ENCODE measurements around the gene SPATA3.

The SPATA3 gene

GRCh38 chr2:231036131-231036530, 40.2 kb downstream of the SPATA3 start:
- Histone ChIP-seq H3K27ac (ENCODE audit: low read length) (no peak overlapping the region), H3K79me2 (ENCODE audit: low read length) (no peaks in the 10 kb centered on the region), H2AFZ (ENCODE audit: low read length) (no peak overlapping the region), H3K9ac (ENCODE audit: low read length) (no peak overlapping the region), H4K20me1 (ENCODE audit: insufficient read depth, low read length) (no peaks in the 10 kb centered on the region), H3K9me3 (replicated peaks; ENCODE audit: insufficient read depth, low read length) (no peaks in the 10 kb centered on the region), H3K4me3 (ENCODE audit: low read length) (no peak overlapping the region), H3K36me3 (replicated peaks; ENCODE audit: insufficient read depth, low read length) (no peaks in the 10 kb centered on the region), H3K4me2 (ENCODE audit: low read depth, low read length) (no peak overlapping the region), H3K27me3 (replicated peaks; ENCODE audit: insufficient read depth, low read length) (peaks cover 7% of the 10 kb centered on the region; the same call in 1 of the 2 replicates), H3F3A (ENCODE audit: insufficient read depth, low read length) (no peaks in the 10 kb centered on the region), H3K9me2 (replicated peaks; ENCODE audit: insufficient read depth, low read length) (no peaks in the 10 kb centered on the region), H3K4me1 (ENCODE audit: low read length) (no peaks in the 10 kb centered on the region)
- no peak for DNase-seq
- TF ChIP-seq, protein P1, sequence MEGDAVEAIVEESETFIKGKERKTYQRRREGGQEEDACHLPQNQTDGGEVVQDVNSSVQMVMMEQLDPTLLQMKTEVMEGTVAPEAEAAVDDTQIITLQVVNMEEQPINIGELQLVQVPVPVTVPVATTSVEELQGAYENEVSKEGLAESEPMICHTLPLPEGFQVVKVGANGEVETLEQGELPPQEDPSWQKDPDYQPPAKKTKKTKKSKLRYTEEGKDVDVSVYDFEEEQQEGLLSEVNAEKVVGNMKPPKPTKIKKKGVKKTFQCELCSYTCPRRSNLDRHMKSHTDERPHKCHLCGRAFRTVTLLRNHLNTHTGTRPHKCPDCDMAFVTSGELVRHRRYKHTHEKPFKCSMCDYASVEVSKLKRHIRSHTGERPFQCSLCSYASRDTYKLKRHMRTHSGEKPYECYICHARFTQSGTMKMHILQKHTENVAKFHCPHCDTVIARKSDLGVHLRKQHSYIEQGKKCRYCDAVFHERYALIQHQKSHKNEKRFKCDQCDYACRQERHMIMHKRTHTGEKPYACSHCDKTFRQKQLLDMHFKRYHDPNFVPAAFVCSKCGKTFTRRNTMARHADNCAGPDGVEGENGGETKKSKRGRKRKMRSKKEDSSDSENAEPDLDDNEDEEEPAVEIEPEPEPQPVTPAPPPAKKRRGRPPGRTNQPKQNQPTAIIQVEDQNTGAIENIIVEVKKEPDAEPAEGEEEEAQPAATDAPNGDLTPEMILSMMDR (IDR thresholded peaks at IDR 0.05; ENCODE audit: low read length) = no peak
- no peak for TF ChIP-seq EZH2 (optimal IDR thresholded peaks at IDR 0.05; ENCODE audit: low read depth, low read length)
- TF ChIP-seq EZH2phosphoT487 (IDR thresholded peaks at IDR 0.05; ENCODE audit: low read length) = no peak

GRCh38 chr2:231036578-231037106, 40.7 kb downstream of the SPATA3 start:
- H3K9ac ChIP-seq (ENCODE audit: low read length) = no peak overlapping the region
- no peak overlapping the region for H3K4me2 ChIP-seq (ENCODE audit: low read depth, low read length)
- H3K9me2 ChIP-seq (replicated peaks; ENCODE audit: insufficient read depth, low read length) = no peaks in the 10 kb centered on the region
- H3K4me1 ChIP-seq (ENCODE audit: low read length) = no peaks in the 10 kb centered on the region
- H3K79me2 ChIP-seq (ENCODE audit: low read length) = no peaks in the 10 kb centered on the region
- no peak overlapping the region for H3K4me3 ChIP-seq (ENCODE audit: low read length)
- peaks cover 7% of the 10 kb centered on the region; the same call in 1 of the 2 replicates for H3K27me3 ChIP-seq (replicated peaks; ENCODE audit: insufficient read depth, low read length)
- no peak overlapping the region for H3K27ac ChIP-seq (ENCODE audit: low read length)
- no peak for DNase-seq
- H4K20me1 ChIP-seq (ENCODE audit: insufficient read depth, low read length) = no peaks in the 10 kb centered on the region
- no peaks in the 10 kb centered on the region for H3F3A ChIP-seq (ENCODE audit: insufficient read depth, low read length)
- no peaks in the 10 kb centered on the region for H3K9me3 ChIP-seq (replicated peaks; ENCODE audit: insufficient read depth, low read length)
- TF ChIP-seq EZH2phosphoT487 (IDR thresholded peaks at IDR 0.05; ENCODE audit: low read length) (no peak), EZH2 (optimal IDR thresholded peaks at IDR 0.05; ENCODE audit: low read depth, low read length) (no peak)
- TF ChIP-seq, protein P1 (IDR thresholded peaks at IDR 0.05; ENCODE audit: low read length) = no peak
- no peaks in the 10 kb centered on the region for H3K36me3 ChIP-seq (replicated peaks; ENCODE audit: insufficient read depth, low read length)
- H2AFZ ChIP-seq (ENCODE audit: low read length) = no peak overlapping the region

DNA sequence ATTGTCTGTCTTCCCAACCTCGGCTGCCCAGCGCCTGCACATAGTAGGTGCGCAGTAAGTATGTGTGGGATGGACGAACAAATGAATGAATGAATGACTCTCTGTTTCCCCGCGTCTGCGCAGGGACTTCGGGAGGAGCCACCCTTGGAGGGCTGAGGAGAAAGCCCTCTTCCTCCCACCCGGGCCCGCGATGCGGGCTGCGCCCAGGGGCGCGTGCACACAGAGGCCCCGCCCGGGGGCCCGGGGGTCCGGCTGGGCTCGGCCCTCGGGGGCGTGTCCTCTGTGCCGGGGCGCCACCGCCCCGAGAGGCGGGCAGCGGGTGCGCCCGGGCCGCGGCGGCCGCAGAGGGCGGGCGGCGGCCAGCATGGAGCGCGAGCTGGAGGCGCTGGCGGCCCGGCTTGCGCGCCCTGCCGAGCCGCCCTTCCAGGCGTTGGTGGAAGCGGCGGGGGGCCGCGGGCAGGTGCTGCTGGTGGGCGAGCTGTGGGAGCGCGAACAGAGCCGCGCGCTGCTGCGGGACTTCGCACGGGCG, 41.3 kb downstream of the SPATA3 start, which contains the start of gene C2orf72:
Gene C2orf72 (plus strand): TSS at position 322 of the 529 bp plus-strand sequence. CDS start 43 bp downstream, at position 365.
- Histone ChIP-seq H3F3A (ENCODE audit: insufficient read depth, low read length) (no peaks in the 10 kb centered on the region), H3K4me2 (ENCODE audit: low read depth, low read length) (no peak within 1 kb of the TSS), H3K36me3 (replicated peaks; ENCODE audit: insufficient read depth, low read length) (no peaks in the 10 kb centered on the region), H3K9me3 (replicated peaks; ENCODE audit: insufficient read depth, low read length) (no peaks in the 10 kb centered on the region), H2AFZ (ENCODE audit: low read length) (no peak within 1 kb of the TSS), H3K27me3 (replicated peaks; ENCODE audit: insufficient read depth, low read length) (peaks cover 7% of the 10 kb centered on the region; the same call in 1 of the 2 replicates), H4K20me1 (ENCODE audit: insufficient read depth, low read length) (no peaks in the 10 kb centered on the region), H3K9ac (ENCODE audit: low read length) (no peak within 1 kb of the TSS), H3K4me1 (ENCODE audit: low read length) (no peaks in the 10 kb centered on the region), H3K27ac (ENCODE audit: low read length) (no peak within 1 kb of the TSS), H3K79me2 (ENCODE audit: low read length) (no peaks in the 10 kb centered on the region), H3K9me2 (replicated peaks; ENCODE audit: insufficient read depth, low read length) (no peaks in the 10 kb centered on the region), H3K4me3 (ENCODE audit: low read length) (no peak within 1 kb of the TSS)
- DNase-seq = no peak
- TF ChIP-seq EZH2 (optimal IDR thresholded peaks at IDR 0.05; ENCODE audit: low read depth, low read length) (no peak), EZH2phosphoT487 (IDR thresholded peaks at IDR 0.05; ENCODE audit: low read length) (no peak)
- TF ChIP-seq, protein P1 (IDR thresholded peaks at IDR 0.05; ENCODE audit: low read length) = no peak
